HUES48 (cell line): ENCODE results near the gene CILP2.
A peak's percentile ranks its signal among the peaks of the same experiment; 100 is the strongest.

Experiments used
- H3K27ac ChIP-seq: one replicate; pipeline ENCODE4 v1.7.0; 2013; ENCODE audit warnings: low read depth, low read length, inconsistent platforms
- H3K27me3 ChIP-seq: 2 replicates; pipeline ENCODE4 v1.6.1; 2013; ENCODE audit warnings: mild to moderate bottlenecking, low read length; ENCODE audit not compliant: control insufficient read depth, insufficient read depth
- H3K36me3 ChIP-seq: 2 replicates; pipeline ENCODE4 v1.6.1; 2013; ENCODE audit warnings: low read length; ENCODE audit not compliant: control insufficient read depth, insufficient read depth
- H3K4me1 ChIP-seq: 2 replicates; pipeline ENCODE4 v1.6.1; 2013; ENCODE audit warnings: mild to moderate bottlenecking, low read length; ENCODE audit not compliant: control insufficient read depth, insufficient read depth
- H3K4me3 ChIP-seq: 2 replicates; pipeline ENCODE4 v1.5.1; 2013; ENCODE audit warnings: mild to moderate bottlenecking, low read depth, low read length
- H3K9ac ChIP-seq: 2 replicates; pipeline ENCODE4 v1.6.1; 2013; ENCODE audit warnings: mild to moderate bottlenecking, low read depth, low read length, moderate library complexity
- H3K9me3 ChIP-seq: 2 replicates; pipeline ENCODE4 v1.6.1; 2013; ENCODE audit warnings: low read length; ENCODE audit not compliant: control insufficient read depth, insufficient read depth

The CILP2 gene

GRCh38 chr19:19561946-19562664 lies 24.0 kb downstream of the CILP2 start:
- Histone ChIP-seq H3K9me3 (no peaks in the 10 kb centered on the region), H3K4me3 (no peak overlapping the region), H3K27me3 (no peaks in the 10 kb centered on the region), H3K36me3 (no peaks in the 10 kb centered on the region), H3K27ac (no peak overlapping the region), H3K9ac (no peak overlapping the region), H3K4me1 (peaks cover 6% of the 10 kb centered on the region; the same call in 1 of the 2 replicates)

- Histone ChIP-seq H3K27ac (no peak overlapping the region), H3K4me1 (peaks cover 6% of the 10 kb centered on the region; the same call in 1 of the 2 replicates), H3K9me3 (no peaks in the 10 kb centered on the region), H3K27me3 (no peaks in the 10 kb centered on the region), H3K9ac (no peak overlapping the region), H3K36me3 (no peaks in the 10 kb centered on the region), H3K4me3 (no peak overlapping the region)
Observed at GRCh38 chr19:19562665-19563347, 24.7 kb downstream of the CILP2 start.

- H3K4me3 ChIP-seq = no peak overlapping the region
- no peaks in the 10 kb centered on the region for H3K36me3 ChIP-seq
- no peak overlapping the region for H3K27ac ChIP-seq
- H3K9me3 ChIP-seq = no peaks in the 10 kb centered on the region
- H3K27me3 ChIP-seq = no peaks in the 10 kb centered on the region
- H3K4me1 ChIP-seq = peaks cover 6% of the 10 kb centered on the region; the same call in 1 of the 2 replicates
- H3K9ac ChIP-seq = no peak overlapping the region
Observed at GRCh38 chr19:19563348-19563848, 25.3 kb downstream of the CILP2 start.

- H3K4me1 ChIP-seq = no peaks in the 10 kb centered on the region; the same call in 1 of the 2 replicates
Observed at GRCh38 chr19:19566306-19566705, 28.2 kb downstream of the CILP2 start.

GRCh38 chr19:19567391-19567790 lies 29.3 kb downstream of the CILP2 start:
- H3K27ac ChIP-seq = no peak overlapping the region
- no peak overlapping the region for H3K4me3 ChIP-seq
- H3K9ac ChIP-seq = no peak overlapping the region
- no peaks in the 10 kb centered on the region for H3K9me3 ChIP-seq
- no peaks in the 10 kb centered on the region; the same call in 1 of the 2 replicates for H3K4me1 ChIP-seq
- no peaks in the 10 kb centered on the region for H3K27me3 ChIP-seq
- H3K36me3 ChIP-seq = no peaks in the 10 kb centered on the region

More at GRCh38 chr19:19566306-19566705, 28.2 kb downstream of the CILP2 start:
- Histone ChIP-seq H3K9me3 (no peaks in the 10 kb centered on the region), H3K4me3 (no peak overlapping the region), H3K27me3 (no peaks in the 10 kb centered on the region), H3K9ac (no peak overlapping the region), H3K36me3 (no peaks in the 10 kb centered on the region), H3K27ac (no peak overlapping the region)

- no peak overlapping the region for H3K27ac ChIP-seq
- no peaks in the 10 kb centered on the region for H3K27me3 ChIP-seq
- H3K9me3 ChIP-seq = no peaks in the 10 kb centered on the region
- H3K4me3 ChIP-seq = no peak overlapping the region
- H3K4me1 ChIP-seq = no peaks in the 10 kb centered on the region; the same call in 1 of the 2 replicates
- H3K36me3 ChIP-seq = no peaks in the 10 kb centered on the region
- no peak overlapping the region for H3K9ac ChIP-seq
Observed at GRCh38 chr19:19568802-19569756, 31.0 kb downstream of the CILP2 start.

- Histone ChIP-seq H3K27me3 (no peaks in the 10 kb centered on the region), H3K9me3 (no peaks in the 10 kb centered on the region), H3K9ac (no peak overlapping the region), H3K4me3 (no peak overlapping the region), H3K36me3 (no peaks in the 10 kb centered on the region), H3K27ac (no peak overlapping the region), H3K4me1 (peaks cover 1% of the 10 kb centered on the region)
Observed at GRCh38 chr19:19570571-19570970, 32.5 kb downstream of the CILP2 start.

- no peaks in the 10 kb centered on the region for H3K9me3 ChIP-seq
Observed at GRCh38 chr19:19571071-19571786, 33.2 kb downstream of the CILP2 start.

GRCh38 chr19:19575411-19575810 lies 37.3 kb downstream of the CILP2 start:
- Histone ChIP-seq H3K4me3 (no peak overlapping the region), H3K4me1 (peaks cover 5% of the 10 kb centered on the region), H3K9me3 (no peaks in the 10 kb centered on the region), H3K27me3 (no peaks in the 10 kb centered on the region), H3K9ac (no peak overlapping the region), H3K36me3 (no peaks in the 10 kb centered on the region), H3K27ac (peak overlapping the region; percentile 51)

More at GRCh38 chr19:19571071-19571786, 33.2 kb downstream of the CILP2 start:
- Histone ChIP-seq H3K9ac (no peak overlapping the region), H3K27me3 (no peaks in the 10 kb centered on the region), H3K27ac (no peak overlapping the region), H3K36me3 (no peaks in the 10 kb centered on the region), H3K4me1 (peaks cover 5% of the 10 kb centered on the region), H3K4me3 (no peak overlapping the region)

- H3K4me3 ChIP-seq = no peak overlapping the region
- no peaks in the 10 kb centered on the region for H3K36me3 ChIP-seq
- H3K9me3 ChIP-seq = no peaks in the 10 kb centered on the region
- no peak overlapping the region for H3K9ac ChIP-seq
- H3K27me3 ChIP-seq = no peaks in the 10 kb centered on the region
- no peak overlapping the region for H3K27ac ChIP-seq
- H3K4me1 ChIP-seq = peaks cover 5% of the 10 kb centered on the region
Observed at GRCh38 chr19:19578252-19578651, 40.2 kb downstream of the CILP2 start.
